HK-2 (cell line): ENCODE data around the gene NUCB1.

ENCODE experiments used
- DNase-seq: peaks from one replicate; pipeline ENCODE4 v3.0.0-alpha.2; 2018; ENCODE audit not compliant: unreplicated experiment

NUCB1 gene

GRCh38 chr19:48934837-48935236, 34.7 kb downstream of the NUCB1 start:
- no peak for DNase-seq

GRCh38 chr19:48935864-48936263, 35.8 kb downstream of the NUCB1 start:
- no peak for DNase-seq

GRCh38 chr19:48938256-48938655, 38.1 kb downstream of the NUCB1 start:
- no peak for DNase-seq

GRCh38 chr19:48940902-48941301, 40.8 kb downstream of the NUCB1 start:
- no peak for DNase-seq

- DNase-seq = no peak
Observed at GRCh38 chr19:48943081-48943480, 43.0 kb downstream of the NUCB1 start.

- DNase-seq = no peak
Observed at GRCh38 chr19:48945415-48945814, 45.3 kb downstream of the NUCB1 start.

GRCh38 chr19:48945817-48946216, 45.7 kb downstream of the NUCB1 start:
- DNase-seq = no peak

- no peak for DNase-seq
Observed at GRCh38 chr19:48946463-48947257, 46.5 kb downstream of the NUCB1 start.

- DNase-seq = no peak
Observed at GRCh38 chr19:48947258-48947542, 47.1 kb downstream of the NUCB1 start.

- no peak for DNase-seq
Observed at GRCh38 chr19:48950159-48950558, 50.0 kb downstream of the NUCB1 start.

- no peak for DNase-seq
Observed at GRCh38 chr19:48950830-48951519, 50.9 kb downstream of the NUCB1 start.

GRCh38 chr19:48953141-48953540, 53.0 kb downstream of the NUCB1 start:
- no peak for DNase-seq

- DNase-seq = no peak
Observed at GRCh38 chr19:48953990-48954594, 54.0 kb downstream of the NUCB1 start.

- DNase-seq = peak; percentile 96
Observed at GRCh38 chr19:48954595-48955307, 54.6 kb downstream of the NUCB1 start, which contains the start of gene BAX. BAX (plus strand) TSS chr19:48954875; CDS start chr19:48954929, 54 bp downstream.

GRCh38 chr19:48955308-48955958, 55.3 kb downstream of the NUCB1 start:
- no peak for DNase-seq

- DNase-seq = no peak
Observed at GRCh38 chr19:48958006-48958405, 57.9 kb downstream of the NUCB1 start.

- no peak for DNase-seq
Observed at GRCh38 chr19:48959341-48960239, 59.5 kb downstream of the NUCB1 start.

GRCh38 chr19:48961051-48961649, 61.0 kb downstream of the NUCB1 start:
- peak; percentile 68 for DNase-seq

- no peak for DNase-seq
Observed at GRCh38 chr19:48961673-48962028, 61.5 kb downstream of the NUCB1 start.
